HL-60 (cell line): ENCODE data around the gene TAF3.

ENCODE experiments used
- DNase-seq, 2 experiments: peaks; one replicate each; pipeline ENCODE4 v3.0.0-alpha.2; 2010 to 2020; ENCODE audit warnings: low read depth in 1 of 2, low spot score in 1 of 2
- H3K27ac ChIP-seq: fragments of 250-450 bp; sonication (Bioruptor Pico); replicated peaks from 2 replicates; pipeline ENCODE4 v1.5.1; 2020; ENCODE audit warnings: mild to moderate bottlenecking, moderate library complexity
- H3K27me3 ChIP-seq: fragments of 250-450 bp; sonication (Bioruptor Pico); 2 replicates; pipeline ENCODE4 v1.5.1; 2021; ENCODE audit warnings: mild to moderate bottlenecking, moderate library complexity; ENCODE audit not compliant: insufficient read depth, poor library complexity, severe bottlenecking
- H3K4me3 ChIP-seq: replicated peaks from 2 replicates; pipeline ENCODE4 v1.5.1; 2011; ENCODE audit warnings: mild to moderate bottlenecking, control low read depth, low read length; ENCODE audit not compliant: insufficient read depth
- GABPA ChIP-seq: IDR thresholded peaks from 2 replicates; pipeline ENCODE4 v1.6.1; 2012; ENCODE audit warnings: low read depth
- POLR2AphosphoS5 ChIP-seq: IDR thresholded peaks from 2 replicates; pipeline ENCODE4 v1.6.1; 2012; ENCODE audit warnings: low read depth
- REST ChIP-seq: IDR thresholded peaks from 2 replicates; pipeline ENCODE4 v1.6.1; 2012; ENCODE audit warnings: low read depth; ENCODE audit not compliant: insufficient replicate concordance
- SPI1 ChIP-seq: IDR thresholded peaks from 2 replicates; pipeline ENCODE4 v1.6.1; 2012; ENCODE audit warnings: low read depth, mild to moderate bottlenecking, borderline replicate concordance
- TF ChIP-seq, protein P1 (sequence below): IDR thresholded peaks from one replicate; pipeline ENCODE4 v1.5.1; 2011; ENCODE audit warnings: low read length, control low read depth, inconsistent platforms; ENCODE audit not compliant: insufficient read depth

Gene TAF3

GRCh38 chr10:7824251-7824650, 5.9 kb downstream of the TAF3 start:
- Histone ChIP-seq H3K27me3 (no peaks in the 10 kb centered on the region), H3K27ac (no peak overlapping the region), H3K4me3 (no peak overlapping the region)
- TF ChIP-seq REST (no peak), GABPA (no peak), SPI1 (no peak), POLR2AphosphoS5 (no peak)
- TF ChIP-seq, protein P1, sequence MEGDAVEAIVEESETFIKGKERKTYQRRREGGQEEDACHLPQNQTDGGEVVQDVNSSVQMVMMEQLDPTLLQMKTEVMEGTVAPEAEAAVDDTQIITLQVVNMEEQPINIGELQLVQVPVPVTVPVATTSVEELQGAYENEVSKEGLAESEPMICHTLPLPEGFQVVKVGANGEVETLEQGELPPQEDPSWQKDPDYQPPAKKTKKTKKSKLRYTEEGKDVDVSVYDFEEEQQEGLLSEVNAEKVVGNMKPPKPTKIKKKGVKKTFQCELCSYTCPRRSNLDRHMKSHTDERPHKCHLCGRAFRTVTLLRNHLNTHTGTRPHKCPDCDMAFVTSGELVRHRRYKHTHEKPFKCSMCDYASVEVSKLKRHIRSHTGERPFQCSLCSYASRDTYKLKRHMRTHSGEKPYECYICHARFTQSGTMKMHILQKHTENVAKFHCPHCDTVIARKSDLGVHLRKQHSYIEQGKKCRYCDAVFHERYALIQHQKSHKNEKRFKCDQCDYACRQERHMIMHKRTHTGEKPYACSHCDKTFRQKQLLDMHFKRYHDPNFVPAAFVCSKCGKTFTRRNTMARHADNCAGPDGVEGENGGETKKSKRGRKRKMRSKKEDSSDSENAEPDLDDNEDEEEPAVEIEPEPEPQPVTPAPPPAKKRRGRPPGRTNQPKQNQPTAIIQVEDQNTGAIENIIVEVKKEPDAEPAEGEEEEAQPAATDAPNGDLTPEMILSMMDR, result no peak
- no peak for DNase-seq

DNA sequence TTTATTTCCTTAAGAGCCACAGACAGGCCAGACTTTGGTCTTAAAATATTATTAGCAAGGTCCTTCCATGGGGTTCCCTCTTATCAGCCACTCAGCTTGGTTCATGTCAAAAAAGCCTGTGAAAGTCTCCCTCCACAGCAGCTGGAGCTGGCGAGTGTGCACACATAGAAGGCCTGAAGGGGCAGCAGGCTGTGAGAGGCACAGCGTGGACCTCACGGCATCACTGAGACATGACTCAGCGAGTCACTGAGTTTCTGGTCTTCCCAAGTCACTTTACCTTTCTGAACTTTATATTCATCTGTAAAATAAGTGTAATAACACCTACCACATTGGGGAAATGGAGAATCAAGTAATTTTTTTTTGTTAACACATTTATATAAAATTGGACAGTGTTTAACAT, 8.7 kb downstream of the TAF3 start:
- no peak for DNase-seq
- TF ChIP-seq POLR2AphosphoS5, result no peak
- TF ChIP-seq SPI1, result no peak
- no peak for TF ChIP-seq REST
- no peak for TF ChIP-seq GABPA
- TF ChIP-seq, protein P1, result no peak
- no peak overlapping the region for H3K4me3 ChIP-seq
- no peaks in the 10 kb centered on the region for H3K27me3 ChIP-seq
- no peak overlapping the region for H3K27ac ChIP-seq

DNA sequence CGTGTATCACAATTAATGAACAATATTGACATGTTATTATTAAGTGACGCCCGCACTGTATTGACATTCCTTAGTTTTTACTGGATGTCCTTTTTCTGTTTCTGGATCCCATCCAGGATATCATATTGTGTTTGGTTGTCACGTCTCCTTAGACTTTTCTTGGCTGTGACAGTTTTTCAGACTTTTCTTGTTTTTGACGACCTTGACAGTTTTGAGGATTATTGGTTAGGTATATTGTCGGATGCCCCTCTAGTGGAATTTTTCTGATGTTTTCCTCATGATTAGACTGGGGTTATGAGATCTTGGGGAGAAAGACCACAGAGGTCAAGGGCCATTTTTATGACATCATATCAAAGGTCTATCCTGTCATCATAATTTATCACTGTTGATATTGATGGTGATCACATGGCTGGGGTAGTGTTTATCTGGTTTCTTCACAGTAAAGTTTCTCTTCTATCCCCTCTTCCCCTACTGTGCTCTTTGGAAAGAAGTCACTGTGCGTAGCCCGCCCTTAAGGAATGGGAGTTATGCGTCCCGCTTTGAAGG, 11.1 kb downstream of the TAF3 start:
- no peak for DNase-seq
- TF ChIP-seq REST (no peak), SPI1 (no peak), GABPA (no peak), POLR2AphosphoS5 (no peak)
- TF ChIP-seq, protein P1, result no peak
- no peak overlapping the region for H3K27ac ChIP-seq
- H3K4me3 ChIP-seq, result no peak overlapping the region
- H3K27me3 ChIP-seq, result no peaks in the 10 kb centered on the region
